NCI-H187 (cell line): ENCODE results near the gene AKAP6.

Experiments used
- DNase-seq, 2 experiments: peaks; one replicate each; lab custom pipeline; 2025; lab: John Stamatoyannopoulos, UW

AKAP6 gene

GRCh38 chr14:32709027-32709426, 379.9 kb downstream of the AKAP6 start:
- no peak for DNase-seq

DNA sequence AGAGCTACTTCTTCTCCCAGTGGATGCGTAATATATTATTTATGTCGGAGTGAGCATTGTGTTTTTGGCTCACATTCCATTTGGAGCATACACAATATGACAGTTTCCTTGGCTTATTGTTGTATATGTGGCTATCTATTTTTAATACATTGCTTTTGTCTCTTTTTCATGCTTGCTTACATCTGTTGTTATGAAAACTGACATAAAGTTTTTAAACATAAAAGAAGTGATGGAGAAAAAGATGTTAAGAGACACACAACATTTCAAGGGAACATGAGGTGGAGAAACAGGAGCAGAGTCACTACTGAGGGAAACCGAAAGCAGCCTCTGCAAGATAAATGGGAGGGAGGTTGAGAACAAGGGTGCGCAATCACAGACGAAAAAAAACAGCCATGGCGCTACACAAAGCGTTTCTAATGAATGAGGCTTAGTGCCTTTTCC, 381.2 kb downstream of the AKAP6 start:
- DNase-seq = no peak

GRCh38 chr14:32710731-32711680, 381.9 kb downstream of the AKAP6 start:
- peak in 1 of 2 experiments; percentile 3 for DNase-seq

GRCh38 chr14:32713856-32714255, 384.8 kb downstream of the AKAP6 start:
- no peak for DNase-seq

DNA sequence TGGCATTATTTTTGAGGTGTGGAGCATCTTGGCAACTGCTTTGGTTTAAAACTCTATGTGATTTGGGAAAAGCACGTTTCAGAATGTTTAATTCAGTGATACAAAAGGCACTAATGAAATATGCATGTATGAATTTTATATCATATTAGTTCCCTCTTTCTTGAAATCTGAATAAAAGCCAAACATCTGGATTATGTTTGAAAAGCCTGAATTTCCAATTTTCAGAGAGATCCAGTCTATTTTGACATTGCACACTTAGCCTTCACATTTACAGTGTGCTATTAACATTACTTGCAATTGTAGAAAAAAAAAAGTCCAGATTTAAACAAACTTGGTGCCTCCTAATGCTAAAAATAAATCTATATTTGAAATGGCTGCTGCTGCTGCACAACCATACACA, 390.5 kb downstream of the AKAP6 start:
- DNase-seq = no peak

- no peak for DNase-seq
Observed at GRCh38 chr14:32720927-32721326, 391.8 kb downstream of the AKAP6 start.

DNA sequence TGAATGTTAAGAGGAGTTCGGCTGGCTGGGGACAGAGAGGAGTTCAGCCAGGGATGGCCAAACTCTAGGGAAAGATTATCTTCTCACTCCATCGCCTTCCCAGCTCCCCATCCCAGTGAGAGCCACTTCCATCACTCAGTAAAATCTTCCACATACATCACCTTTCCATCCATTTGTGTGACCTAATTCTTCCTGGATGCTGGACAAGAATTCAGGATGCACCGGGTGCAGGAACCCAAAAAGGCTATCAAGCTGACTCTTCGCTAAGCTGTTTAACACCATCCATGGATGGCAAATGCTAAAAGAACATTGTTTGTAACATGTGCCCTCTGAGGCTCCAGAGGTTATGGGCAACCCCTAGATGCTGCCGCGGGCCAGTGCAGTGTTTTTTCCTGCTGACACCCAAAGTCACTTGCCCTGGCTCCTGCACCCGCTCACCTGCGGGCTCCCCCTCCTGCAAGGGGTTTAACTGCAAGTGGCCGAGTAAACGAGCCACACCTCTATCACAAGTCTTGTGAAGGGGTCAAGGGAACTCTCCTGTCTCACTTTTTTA, 393.6 kb downstream of the AKAP6 start:
- no peak for DNase-seq

GRCh38 chr14:32724867-32725471, 395.9 kb downstream of the AKAP6 start:
- DNase-seq = no peak

- no peak for DNase-seq
Observed at GRCh38 chr14:32726516-32726915, 397.4 kb downstream of the AKAP6 start.

- DNase-seq = no peak
Observed at GRCh38 chr14:32727832-32728231, 398.7 kb downstream of the AKAP6 start.

DNA sequence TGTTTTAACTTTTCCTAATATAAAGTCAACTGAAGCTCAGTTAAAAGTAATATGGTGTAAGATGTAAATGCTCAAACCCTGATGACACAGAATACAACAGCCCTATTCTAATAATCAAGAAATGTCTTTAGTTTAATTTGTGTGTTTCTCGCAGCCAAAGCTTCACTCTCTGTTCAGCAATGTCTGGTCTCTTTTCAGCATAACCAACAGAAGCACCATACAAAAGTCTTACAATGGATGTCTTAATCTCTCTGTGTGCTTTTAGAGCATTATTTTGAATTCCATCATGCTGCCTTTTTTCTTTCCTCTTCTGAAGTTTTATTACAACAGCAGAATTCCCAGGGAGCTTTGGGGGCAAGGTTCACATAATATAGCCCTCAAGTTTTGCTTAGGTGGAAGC, 399.4 kb downstream of the AKAP6 start:
- no peak for DNase-seq

- DNase-seq = no peak
Observed at GRCh38 chr14:32728976-32729375, 399.9 kb downstream of the AKAP6 start.

- DNase-seq = no peak
Observed at GRCh38 chr14:32731249-32731648, 402.2 kb downstream of the AKAP6 start.

GRCh38 chr14:32733015-32733414, 403.9 kb downstream of the AKAP6 start:
- no peak for DNase-seq

DNA sequence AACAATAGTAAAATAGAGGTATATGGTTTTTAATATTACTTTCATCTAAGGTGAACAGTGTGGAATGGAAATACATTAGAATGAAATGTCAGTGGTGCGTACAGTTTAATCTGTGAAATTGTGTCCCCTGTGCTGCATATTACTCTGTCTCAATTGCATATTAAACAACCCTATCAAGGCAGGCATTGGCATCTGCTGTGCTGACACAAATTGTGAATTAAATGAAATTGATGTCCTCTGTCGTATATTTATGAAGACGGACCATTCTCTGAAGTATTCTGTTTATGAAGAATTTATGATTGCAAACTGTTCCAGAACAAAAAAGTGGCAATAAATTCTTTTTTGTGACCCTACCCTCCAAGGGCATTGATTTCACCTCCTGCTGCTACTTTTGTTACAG, 405.2 kb downstream of the AKAP6 start:
- DNase-seq = no peak

GRCh38 chr14:32737621-32738020, 408.5 kb downstream of the AKAP6 start:
- no peak for DNase-seq

DNA sequence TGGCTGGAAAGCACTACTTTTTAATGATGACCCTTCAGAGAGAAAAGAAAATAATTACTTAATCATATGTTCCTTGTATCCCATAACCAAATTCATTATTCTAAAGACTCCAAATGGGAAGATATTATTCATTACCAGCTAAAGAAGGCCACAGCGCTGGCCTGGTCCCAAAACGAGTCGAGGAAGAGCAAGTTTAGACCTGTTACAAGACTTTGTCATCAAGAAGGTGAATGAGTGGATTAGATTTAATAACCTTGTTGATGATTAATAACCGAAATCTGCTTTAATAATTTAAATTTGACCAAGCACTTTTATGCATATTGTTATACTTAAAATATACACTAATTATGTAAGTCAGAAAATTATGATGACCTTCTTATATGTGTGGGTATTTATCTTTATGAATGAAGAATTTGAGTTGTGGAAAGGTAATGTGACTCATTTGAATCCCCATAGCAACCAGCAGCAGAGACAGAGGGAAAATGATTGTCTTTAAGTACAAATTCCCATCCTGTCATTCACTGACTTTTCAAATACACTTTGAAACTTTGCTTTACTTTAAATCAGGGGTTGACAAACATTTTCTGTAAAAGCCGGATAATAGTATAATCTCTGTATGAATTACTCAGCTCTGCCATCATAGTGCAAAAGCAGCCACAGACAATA, 409.2 kb downstream of the AKAP6 start:
- no peak for DNase-seq

- no peak for DNase-seq
Observed at GRCh38 chr14:32744811-32745445, 415.8 kb downstream of the AKAP6 start.

DNA sequence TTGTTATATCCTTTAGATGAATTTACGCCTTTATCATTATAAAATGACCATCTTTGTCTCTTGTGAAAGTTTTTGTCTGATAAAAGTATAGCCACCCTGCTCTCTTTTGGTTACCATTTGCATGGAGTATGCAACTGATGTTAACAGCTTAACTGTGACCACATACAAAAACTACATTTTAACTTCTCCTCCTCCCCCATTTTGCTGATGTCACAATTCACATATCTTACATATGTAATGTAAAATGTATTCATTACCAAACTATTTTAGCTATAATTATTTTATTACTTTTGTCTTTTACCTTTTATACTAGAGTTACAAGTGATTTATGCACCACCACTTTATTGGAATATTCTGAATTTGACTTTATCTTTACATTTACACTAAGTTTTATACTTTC, 425.1 kb downstream of the AKAP6 start:
- no peak for DNase-seq

GRCh38 chr14:32756173-32756572, 427.1 kb downstream of the AKAP6 start:
- DNase-seq = no peak

GRCh38 chr14:32756775-32757174, 427.7 kb downstream of the AKAP6 start:
- no peak for DNase-seq

- DNase-seq = no peak
Observed at GRCh38 chr14:32757568-32757967, 428.5 kb downstream of the AKAP6 start.
